Measurements from ENCODE around the gene AHRR.
"Not testable (repeated sequence)": the region's sequence is repeated elsewhere in the genome, so short reads cannot be mapped to it uniquely, and the experiment has no call there.

AHRR gene

GRCh38 chr5:398475-399295 is 77.2 kb downstream of the AHRR start:
- DNase-seq, result no peak

DNA sequence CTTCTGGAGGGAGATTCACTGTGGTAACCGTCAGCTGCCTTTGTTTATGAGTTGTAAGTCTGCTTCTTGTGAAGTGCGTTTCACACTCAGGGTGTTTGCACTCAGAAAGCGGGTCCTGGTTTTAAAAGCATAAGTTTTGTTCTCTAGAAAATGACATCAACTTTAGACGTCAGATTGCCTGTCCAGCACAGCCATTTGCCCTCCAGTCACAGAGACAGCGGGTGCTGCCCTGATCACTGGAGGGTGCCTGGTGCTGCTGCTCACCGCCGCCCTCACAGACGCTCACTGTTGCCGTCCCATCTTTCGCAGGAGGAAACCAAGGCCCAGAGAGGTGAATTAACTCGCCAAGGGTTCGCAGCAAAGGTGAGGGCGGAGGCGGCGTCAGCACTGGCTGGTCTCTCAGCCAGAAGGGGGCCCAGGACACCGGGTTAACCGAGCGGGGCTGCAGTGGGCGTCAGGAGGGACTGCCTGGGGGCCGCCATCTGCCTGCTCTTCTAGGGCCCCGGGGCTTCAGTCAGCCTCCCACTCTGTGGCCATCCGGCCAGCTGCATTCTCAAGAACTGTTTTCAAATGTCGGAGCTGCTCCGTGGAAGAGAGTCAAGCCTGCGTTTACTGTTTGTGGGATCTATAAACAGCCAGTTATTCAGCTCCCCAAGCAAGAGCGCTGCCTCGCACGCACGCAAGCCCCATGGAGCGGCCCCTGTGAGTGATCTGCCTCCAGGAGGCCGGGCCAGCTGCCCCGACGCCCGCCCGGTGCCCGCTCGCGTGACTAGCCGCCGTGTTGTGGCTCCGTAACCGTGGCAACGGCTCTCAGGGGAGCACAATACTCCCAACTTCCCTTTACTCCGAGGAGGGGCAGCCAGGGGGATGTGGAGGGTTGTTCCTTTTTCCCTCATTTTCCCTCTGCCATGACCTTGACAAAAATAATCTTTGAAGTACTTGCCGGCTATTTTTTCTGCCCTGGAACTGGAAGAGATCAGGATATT is 78.1 kb downstream of the AHRR start:
- DNase-seq, result peak; percentile 93

DNA sequence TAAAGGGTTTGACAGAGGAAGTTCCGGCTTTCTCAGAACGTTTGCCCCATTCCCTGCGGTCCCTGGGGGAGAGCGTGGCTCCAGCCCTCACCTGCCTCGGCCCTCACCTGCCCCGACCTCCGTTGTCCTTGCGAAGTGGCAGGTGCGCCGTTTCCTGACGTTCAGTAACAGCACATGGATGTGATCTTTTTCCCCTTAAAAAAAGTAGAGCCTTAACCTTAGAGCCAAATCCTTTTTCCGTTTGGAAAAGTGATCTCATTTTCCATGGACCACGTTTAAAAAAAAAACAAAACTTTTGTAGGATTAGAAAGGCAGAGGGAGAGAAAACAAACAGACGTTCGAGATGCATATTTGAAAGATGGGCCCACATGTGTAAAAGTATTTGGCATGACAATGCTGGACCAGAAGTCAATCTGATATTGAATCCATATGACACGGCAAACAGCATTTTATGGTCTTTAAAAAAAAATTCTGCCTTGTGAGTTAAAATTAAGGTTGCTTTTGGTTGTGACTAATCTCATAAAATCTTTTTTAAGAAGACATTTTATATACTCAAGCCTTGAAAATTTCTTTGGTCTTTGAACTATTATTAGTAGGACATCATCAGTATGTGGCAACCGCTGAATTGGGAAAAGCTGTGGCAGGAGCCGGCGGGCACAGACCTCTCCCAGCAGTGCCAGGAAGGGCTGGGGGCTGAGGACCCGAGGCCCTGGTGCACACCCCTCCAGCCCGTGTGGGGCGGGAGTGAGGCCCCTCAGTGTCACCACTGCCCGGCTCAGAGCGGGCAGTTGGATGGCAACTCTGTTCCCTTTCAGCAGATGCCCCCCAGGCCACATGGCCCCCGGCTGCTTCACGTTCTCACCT is 79.0 kb downstream of the AHRR start:
- no peak for DNase-seq

DNA sequence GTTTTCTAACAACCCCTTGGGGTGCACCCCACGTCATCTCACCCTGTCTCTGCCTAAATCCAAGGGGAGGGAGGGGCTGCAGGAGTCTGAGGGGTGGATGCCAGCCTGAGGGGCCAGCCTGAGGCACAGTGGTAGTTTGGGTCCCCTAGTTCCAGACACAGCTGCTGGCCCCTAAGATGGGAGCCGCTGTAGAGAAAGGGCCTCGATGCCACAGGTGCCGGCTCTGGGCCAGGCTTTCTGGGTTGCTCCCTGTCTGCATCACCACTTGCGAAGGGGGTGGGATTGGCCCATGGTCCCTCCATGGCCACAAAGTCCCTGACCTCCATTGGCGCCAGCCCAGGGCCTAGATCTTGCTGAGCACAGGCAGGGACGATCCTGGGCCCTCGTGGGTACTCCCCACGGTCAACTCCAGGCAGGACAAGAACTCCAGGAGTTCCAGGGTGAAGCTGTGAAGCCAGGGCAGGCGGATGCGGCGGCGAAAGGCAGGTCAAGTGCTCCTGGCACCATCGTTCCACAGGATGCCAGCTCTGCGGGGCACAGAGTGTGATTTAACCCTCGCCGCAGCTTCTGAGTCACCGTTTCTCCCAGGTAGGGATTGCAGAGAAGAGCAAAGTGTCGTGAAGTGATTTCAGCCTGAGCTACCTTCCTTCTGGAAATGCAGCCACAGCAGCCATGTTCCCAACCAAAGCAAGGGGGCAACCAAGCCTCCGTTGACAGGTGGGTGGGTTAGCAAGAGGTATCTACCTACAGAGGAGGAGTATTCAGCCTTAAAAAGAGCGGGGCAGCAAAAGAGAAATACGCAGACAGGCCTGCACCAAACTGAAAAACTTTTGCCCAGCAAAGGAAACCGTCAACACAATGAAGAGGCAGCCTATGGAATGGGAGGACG is 79.9 kb downstream of the AHRR start:
- DNase-seq, result no peak

- not testable (repeated sequence) for DNase-seq
These were observed 80.7 kb downstream of the AHRR start for GRCh38 chr5:402219-402614.

DNA sequence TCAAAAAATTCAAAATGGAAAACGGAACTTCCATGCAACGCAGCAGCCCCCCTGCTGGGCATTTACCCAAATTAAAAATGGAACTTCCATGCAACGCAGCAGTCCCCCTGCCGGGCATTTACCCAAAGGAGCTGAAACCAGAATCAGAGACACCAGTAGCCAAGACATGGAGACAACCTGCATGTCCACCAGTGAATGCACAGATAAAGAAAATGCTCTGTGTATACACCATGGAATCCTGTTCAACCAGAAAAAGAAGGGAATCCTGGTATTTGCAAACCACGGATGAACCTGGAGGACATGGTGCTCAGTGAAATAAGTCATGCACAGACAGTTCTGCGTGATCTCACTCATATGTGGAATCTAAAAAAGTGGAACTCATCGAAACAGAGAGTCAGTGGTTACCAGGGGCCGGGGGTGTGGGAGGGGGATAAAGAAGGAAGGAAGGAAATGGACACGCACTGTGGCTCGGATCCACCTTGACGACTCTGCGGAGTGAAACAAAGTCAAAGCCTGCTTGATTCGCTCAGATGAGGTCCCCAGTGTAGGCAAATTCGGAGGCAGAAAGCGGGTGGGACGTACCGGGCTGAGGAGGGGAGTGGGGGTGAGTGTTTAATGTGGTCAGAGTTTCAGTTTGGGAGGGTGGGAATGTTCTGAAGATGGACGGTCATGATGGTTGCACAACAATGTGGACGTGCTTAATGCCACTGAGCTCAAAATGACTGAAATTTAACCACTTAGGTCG is 81.3 kb downstream of the AHRR start:
- DNase-seq, result no peak

GRCh38 chr5:403995-404394 is 82.5 kb downstream of the AHRR start:
- DNase-seq, result no peak

DNA sequence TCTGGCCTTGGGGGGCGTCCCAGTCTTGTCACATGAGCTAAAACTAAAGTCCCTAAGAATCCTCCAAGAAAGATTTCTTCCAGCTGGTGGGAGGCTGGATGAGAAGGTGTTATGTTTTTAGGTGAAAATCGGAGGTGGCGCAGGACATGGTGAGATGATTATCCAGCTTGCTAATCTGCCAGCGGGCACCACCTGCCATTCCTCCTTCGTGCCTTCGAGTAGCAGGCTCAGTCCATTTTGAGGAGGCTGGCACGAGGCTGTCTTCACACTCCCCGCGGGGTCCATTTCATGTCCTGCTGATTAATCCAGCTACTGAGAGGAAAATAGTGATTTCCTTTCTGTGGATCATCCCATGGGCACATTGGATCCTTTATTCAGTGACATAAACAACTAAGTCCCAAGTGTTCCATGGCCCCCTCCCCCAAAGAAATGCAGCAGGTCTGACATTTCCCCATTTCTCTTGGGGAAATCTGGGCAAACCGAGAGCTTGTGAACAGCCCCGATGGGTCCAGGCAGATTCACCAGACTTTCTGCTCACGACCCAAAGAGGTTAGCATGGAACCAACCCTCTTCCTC is 83.2 kb downstream of the AHRR start:
- no peak for DNase-seq

DNA sequence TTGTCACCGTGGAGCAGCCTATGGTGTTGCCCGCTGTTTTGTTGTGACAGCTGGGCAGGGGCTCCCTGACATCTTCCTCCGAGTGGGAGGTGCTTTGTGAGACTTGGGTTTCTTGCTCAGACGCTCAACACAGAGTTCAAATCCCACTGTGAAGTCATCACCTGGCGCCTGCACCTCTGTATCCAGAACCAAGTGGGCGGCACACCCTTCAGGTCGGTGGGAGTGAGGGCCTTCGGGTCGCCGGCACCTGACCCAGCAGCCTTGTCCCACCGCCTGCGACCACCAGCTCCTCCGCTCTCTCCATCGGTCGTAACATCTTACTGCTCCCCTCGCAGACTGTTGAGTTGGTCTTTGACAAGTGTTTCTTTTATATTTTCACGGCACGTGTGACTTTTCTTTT is 83.9 kb downstream of the AHRR start:
- DNase-seq, result no peak

GRCh38 chr5:406041-406440 is 84.5 kb downstream of the AHRR start:
- DNase-seq, result no peak

- no peak for DNase-seq
These were observed 85.5 kb downstream of the AHRR start for GRCh38 chr5:407051-407450.

GRCh38 chr5:407801-408268 is 86.3 kb downstream of the AHRR start:
- no peak for DNase-seq

DNA sequence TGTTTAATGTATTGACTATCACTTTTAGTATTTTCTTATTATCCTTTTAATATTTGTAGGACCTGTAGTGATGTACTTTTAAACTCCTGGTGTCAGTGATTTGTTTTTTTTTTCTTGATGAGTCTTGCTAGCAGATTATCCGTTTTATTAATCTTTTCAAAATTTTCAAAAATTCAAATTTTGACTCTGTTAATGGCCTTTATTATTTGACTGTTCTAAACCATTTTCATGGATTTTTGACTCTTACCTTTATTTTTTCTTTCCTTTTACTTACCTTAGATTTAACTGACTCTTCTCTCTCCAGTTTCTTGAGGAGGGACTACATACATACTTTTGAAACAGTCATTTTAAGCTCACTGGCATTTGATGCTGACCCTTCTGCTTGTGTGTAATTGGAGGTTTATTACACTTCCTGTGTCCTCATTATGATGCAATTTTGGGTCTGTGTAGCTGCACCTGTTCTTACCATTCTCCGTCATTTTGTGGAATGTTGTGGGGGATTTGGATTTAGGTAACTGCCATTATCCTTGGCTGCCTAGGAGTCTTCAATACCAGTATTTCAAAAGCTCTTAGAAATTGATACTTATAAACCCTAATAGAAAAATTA is 89.5 kb downstream of the AHRR start:
- DNase-seq, result no peak

DNA sequence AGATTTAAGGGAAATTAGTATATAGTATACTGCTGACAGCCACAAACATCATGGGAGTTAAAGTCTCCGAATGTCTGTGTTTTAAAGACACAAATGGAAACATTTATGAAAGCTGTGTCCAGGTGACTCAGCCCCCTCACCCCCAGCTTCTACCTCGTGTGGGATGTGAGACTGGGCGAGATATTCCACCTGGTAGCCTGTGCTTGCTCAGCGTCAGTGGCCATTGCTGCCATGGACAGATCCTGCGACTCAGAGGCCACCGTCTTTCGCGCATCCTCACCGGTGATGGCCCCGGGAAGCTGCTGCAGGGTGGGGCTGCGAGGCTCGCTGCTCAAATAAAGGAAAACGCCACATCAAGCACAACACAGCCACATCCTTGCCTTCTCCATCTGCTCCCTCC is 90.2 kb downstream of the AHRR start:
- no peak for DNase-seq

GRCh38 chr5:414991-415927 is 93.7 kb downstream of the AHRR start:
- DNase-seq, result not testable (repeated sequence)

DNA sequence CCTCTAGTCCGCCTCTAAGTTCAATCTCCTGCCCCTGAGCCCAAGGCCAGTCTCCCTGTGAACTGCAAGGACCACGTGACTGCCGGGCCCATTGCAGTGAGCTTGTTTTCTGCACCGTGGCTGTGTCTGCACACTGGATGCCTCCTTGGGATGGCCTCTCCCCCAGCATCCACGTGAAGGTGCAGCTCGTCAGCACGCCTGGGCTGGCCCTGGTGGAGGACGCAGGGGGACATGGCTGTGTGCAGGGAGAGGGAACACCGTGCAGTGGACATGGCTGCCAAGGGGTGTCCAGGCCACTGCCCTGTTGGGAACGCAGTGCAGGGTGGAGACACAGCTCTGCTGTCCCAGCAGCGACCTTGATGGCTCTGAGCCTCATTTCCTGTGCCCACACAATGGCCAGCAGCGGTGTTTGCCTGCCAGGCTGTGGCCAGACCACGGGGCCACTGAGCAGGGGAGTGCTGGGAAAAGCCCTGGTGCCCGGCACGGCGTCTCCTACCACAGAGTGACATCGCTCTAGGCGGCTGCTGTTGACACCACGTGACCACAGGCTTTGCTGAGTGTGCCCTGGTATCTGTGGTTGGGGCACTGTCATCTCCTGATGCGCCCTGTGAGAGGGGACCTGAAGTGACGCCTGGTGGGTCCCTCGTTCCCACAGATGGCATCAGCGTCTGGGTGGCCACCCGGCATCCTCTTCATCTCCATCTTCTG is 94.6 kb downstream of the AHRR start:
- DNase-seq, result no peak

- DNase-seq, result no peak
These were observed 95.1 kb downstream of the AHRR start for GRCh38 chr5:416636-416960.
